Stimulated activated naive B cell treated with anti-CD40 and anti-IgM and Interleukin-4, amounts not matched to agents 10 μg/mL and 1 μg/mL and 100 μg/mL, for 72 hours (primary cell): Measurements from ENCODE around the gene GRB14.
"Not testable (repeated sequence)": the region's sequence is repeated elsewhere in the genome, so short reads cannot be mapped to it uniquely, and the experiment has no call there.

Experiments used
- ATAC-seq, 2 donors: fragments of 150-1000 bp; cut with Tn5 transposase; replicated peaks; 2 replicates each; pipeline ENCODE4 v1.10.0; 2021; ENCODE audit warnings: moderate library complexity in 1 of 2
- DNase-seq: peaks from one replicate; pipeline ENCODE4 v3.0.0; 2021
- H3K27ac Mint-ChIP-seq: one replicate; pipeline ENCODE4 v1.8.0; 2022; ENCODE audit warnings: mild to moderate bottlenecking, mixed read lengths
- H3K27me3 Mint-ChIP-seq, 2 donors: one replicate each; pipeline ENCODE4 v1.8.0; 2022; ENCODE audit warnings: mixed read lengths in 2 of 2
- H3K36me3 Mint-ChIP-seq, 2 donors: one replicate each; pipeline ENCODE4 v1.8.0; 2022; ENCODE audit warnings: mixed read lengths in 2 of 2, mild to moderate bottlenecking in 1 of 2
- H3K4me1 Mint-ChIP-seq, 2 donors: one replicate each; pipeline ENCODE4 v1.8.0; 2022; ENCODE audit warnings: mixed read lengths in 2 of 2, mild to moderate bottlenecking in 1 of 2
- H3K4me3 Mint-ChIP-seq, 2 donors: one replicate each; pipeline ENCODE4 v1.8.0; 2022; ENCODE audit warnings: mild to moderate bottlenecking in 2 of 2, mixed read lengths in 2 of 2, moderate library complexity in 1 of 2
- H3K9me3 Mint-ChIP-seq, 2 donors: one replicate each; pipeline ENCODE4 v1.8.0; 2022; ENCODE audit warnings: mixed read lengths in 2 of 2, mild to moderate bottlenecking in 1 of 2

GRB14 gene

GRCh38 chr2:164560181-164560792 is 61.0 kb downstream of the GRB14 start:
- no peak overlapping the region for H3K4me3 Mint-ChIP-seq

GRCh38 chr2:164558450-164558849 is 62.8 kb downstream of the GRB14 start:
- no peak overlapping the region for H3K4me3 Mint-ChIP-seq
- DNase-seq (no peak), ATAC-seq (no peak)
- no peaks in the 10 kb centered on the region for H3K9me3 Mint-ChIP-seq
- H3K4me1 Mint-ChIP-seq, result peaks cover 6 to 11% of the 10 kb centered on the region in 2 donors
- no peaks in the 10 kb centered on the region for H3K27me3 Mint-ChIP-seq
- no peaks in the 10 kb centered on the region for H3K36me3 Mint-ChIP-seq
- H3K27ac Mint-ChIP-seq, result no peak overlapping the region

More at GRCh38 chr2:164560181-164560792, 61.0 kb downstream of the GRB14 start:
- Mint-ChIP-seq H3K36me3 (no peaks in the 10 kb centered on the region), H3K27me3 (no peaks in the 10 kb centered on the region), H3K4me1 (peaks cover 6 to 11% of the 10 kb centered on the region in 2 donors), H3K27ac (no peak overlapping the region), H3K9me3 (no peaks in the 10 kb centered on the region)
- DNase-seq, result no peak
- ATAC-seq, result no peak

GRCh38 chr2:164554487-164554886 is 66.8 kb downstream of the GRB14 start:
- H3K36me3 Mint-ChIP-seq, result no peaks in the 10 kb centered on the region
- H3K4me1 Mint-ChIP-seq, result no peaks in the 10 kb centered on the region
- H3K27me3 Mint-ChIP-seq, result no peaks in the 10 kb centered on the region
- peaks cover 0 to 3% of the 10 kb centered on the region in 2 donors for H3K9me3 Mint-ChIP-seq
- no peak for ATAC-seq
- no peak for DNase-seq
- H3K4me3 Mint-ChIP-seq, result no peak overlapping the region
- no peak overlapping the region for H3K27ac Mint-ChIP-seq

GRCh38 chr2:164551519-164551918 is 69.8 kb downstream of the GRB14 start:
- Mint-ChIP-seq H3K4me3 (no peak overlapping the region), H3K36me3 (no peaks in the 10 kb centered on the region), H3K9me3 (peaks cover 0 to 3% of the 10 kb centered on the region in 2 donors), H3K27me3 (no peaks in the 10 kb centered on the region), H3K4me1 (no peaks in the 10 kb centered on the region), H3K27ac (no peak overlapping the region)
- DNase-seq (no peak), ATAC-seq (no peak)

- not testable (repeated sequence) for H3K4me1 Mint-ChIP-seq, H3K27me3 Mint-ChIP-seq, H3K27ac Mint-ChIP-seq, ATAC-seq, DNase-seq, H3K9me3 Mint-ChIP-seq, H3K4me3 Mint-ChIP-seq, H3K36me3 Mint-ChIP-seq
These were observed 71.6 kb downstream of the GRB14 start for GRCh38 chr2:164549705-164550104.

- no peaks in the 10 kb centered on the region for H3K27me3 Mint-ChIP-seq
- no peak overlapping the region for H3K27ac Mint-ChIP-seq
- no peaks in the 10 kb centered on the region for H3K4me1 Mint-ChIP-seq
- DNase-seq (no peak), ATAC-seq (no peak)
- H3K36me3 Mint-ChIP-seq, result no peaks in the 10 kb centered on the region
- H3K4me3 Mint-ChIP-seq, result no peak overlapping the region
- peaks cover 2 to 4% of the 10 kb centered on the region in 2 donors for H3K9me3 Mint-ChIP-seq
These were observed 75.8 kb downstream of the GRB14 start for GRCh38 chr2:164545484-164545883.

GRCh38 chr2:164542581-164543021 is 78.7 kb downstream of the GRB14 start:
- peaks cover 2 to 4% of the 10 kb centered on the region in 2 donors for H3K9me3 Mint-ChIP-seq
- H3K4me3 Mint-ChIP-seq, result no peak overlapping the region
- H3K27ac Mint-ChIP-seq, result no peak overlapping the region
- ATAC-seq, result no peak
- no peaks in the 10 kb centered on the region for H3K27me3 Mint-ChIP-seq
- no peak for DNase-seq
- no peaks in the 10 kb centered on the region for H3K4me1 Mint-ChIP-seq
- H3K36me3 Mint-ChIP-seq, result no peaks in the 10 kb centered on the region

GRCh38 chr2:164538240-164538866 is 82.9 kb downstream of the GRB14 start:
- no peak overlapping the region for H3K27ac Mint-ChIP-seq
- ATAC-seq, result peak; percentile 66 to 69
- no peak for DNase-seq
- no peak overlapping the region for H3K4me3 Mint-ChIP-seq
- no peaks in the 10 kb centered on the region for H3K4me1 Mint-ChIP-seq
- no peaks in the 10 kb centered on the region for H3K36me3 Mint-ChIP-seq
- H3K27me3 Mint-ChIP-seq, result no peaks in the 10 kb centered on the region
- no peaks in the 10 kb centered on the region for H3K9me3 Mint-ChIP-seq

GRCh38 chr2:164535280-164536025 is 85.8 kb downstream of the GRB14 start:
- no peak for ATAC-seq
- H3K4me1 Mint-ChIP-seq, result no peaks in the 10 kb centered on the region
- H3K27ac Mint-ChIP-seq, result no peak overlapping the region
- H3K36me3 Mint-ChIP-seq, result no peaks in the 10 kb centered on the region
- H3K4me3 Mint-ChIP-seq, result no peak overlapping the region
- DNase-seq, result no peak
- H3K27me3 Mint-ChIP-seq, result no peaks in the 10 kb centered on the region
- H3K9me3 Mint-ChIP-seq, result no peaks in the 10 kb centered on the region

- no peaks in the 10 kb centered on the region for H3K9me3 Mint-ChIP-seq
- no peaks in the 10 kb centered on the region for H3K27me3 Mint-ChIP-seq
- no peak for DNase-seq
- H3K4me1 Mint-ChIP-seq, result no peaks in the 10 kb centered on the region
- H3K36me3 Mint-ChIP-seq, result no peaks in the 10 kb centered on the region
- ATAC-seq, result no peak
- H3K27ac Mint-ChIP-seq, result no peak overlapping the region
- H3K4me3 Mint-ChIP-seq, result no peak overlapping the region
These were observed 90.8 kb downstream of the GRB14 start for GRCh38 chr2:164530464-164530863.

GRCh38 chr2:164523726-164524125 is 97.6 kb downstream of the GRB14 start:
- ATAC-seq (no peak), DNase-seq (no peak)
- H3K27me3 Mint-ChIP-seq, result no peaks in the 10 kb centered on the region
- peaks cover 7 to 8% of the 10 kb centered on the region in 2 donors for H3K9me3 Mint-ChIP-seq
- no peak overlapping the region for H3K4me3 Mint-ChIP-seq
- H3K4me1 Mint-ChIP-seq, result no peaks in the 10 kb centered on the region
- no peak overlapping the region for H3K27ac Mint-ChIP-seq
- H3K36me3 Mint-ChIP-seq, result no peaks in the 10 kb centered on the region

GRCh38 chr2:164523009-164523408 is 98.3 kb downstream of the GRB14 start:
- no peaks in the 10 kb centered on the region for H3K4me1 Mint-ChIP-seq
- H3K4me3 Mint-ChIP-seq, result no peak overlapping the region
- H3K27ac Mint-ChIP-seq, result no peak overlapping the region
- ATAC-seq (no peak), DNase-seq (no peak)
- peaks cover 11 to 13% of the 10 kb centered on the region in 2 donors for H3K9me3 Mint-ChIP-seq
- no peaks in the 10 kb centered on the region for H3K36me3 Mint-ChIP-seq
- H3K27me3 Mint-ChIP-seq, result no peaks in the 10 kb centered on the region

- DNase-seq, result no peak
- Mint-ChIP-seq H3K9me3 (peaks cover 12 to 13% of the 10 kb centered on the region in 2 donors), H3K27me3 (no peaks in the 10 kb centered on the region), H3K4me3 (no peak overlapping the region), H3K27ac (no peak overlapping the region), H3K36me3 (no peaks in the 10 kb centered on the region), H3K4me1 (no peaks in the 10 kb centered on the region)
- ATAC-seq, result no peak
These were observed 98.7 kb downstream of the GRB14 start for GRCh38 chr2:164522561-164522981.

GRCh38 chr2:164515734-164516133 is 105.5 kb downstream of the GRB14 start:
- H3K9me3 Mint-ChIP-seq, result peaks cover 33 to 36% of the 10 kb centered on the region in 2 donors
- peaks cover 2 to 5% of the 10 kb centered on the region in 2 donors for H3K4me1 Mint-ChIP-seq
- H3K36me3 Mint-ChIP-seq, result peaks cover 4 to 12% of the 10 kb centered on the region in 2 donors
- no peak overlapping the region for H3K27ac Mint-ChIP-seq
- no peak overlapping the region for H3K4me3 Mint-ChIP-seq
- ATAC-seq (no peak), DNase-seq (no peak)
- H3K27me3 Mint-ChIP-seq, result no peaks in the 10 kb centered on the region

- no peak overlapping the region for H3K4me3 Mint-ChIP-seq
- no peak overlapping the region for H3K27ac Mint-ChIP-seq
- H3K27me3 Mint-ChIP-seq, result no peaks in the 10 kb centered on the region
- DNase-seq (no peak), ATAC-seq (no peak)
- peaks cover 4 to 12% of the 10 kb centered on the region in 2 donors for H3K36me3 Mint-ChIP-seq
- H3K9me3 Mint-ChIP-seq, result peaks cover 33 to 34% of the 10 kb centered on the region in 2 donors
- peaks cover 2 to 5% of the 10 kb centered on the region in 2 donors for H3K4me1 Mint-ChIP-seq
These were observed 106.3 kb downstream of the GRB14 start for GRCh38 chr2:164515030-164515429.
